Immature natural killer cell (primary cell): ENCODE measurements around the gene ROR2. TPM values are rescaled to one million over a fixed set of nuclear protein-coding genes. Genes with fewer than 3 reads are reported as not detected.

Source experiments
- DNase-seq, 3 donors: peaks; one replicate each; pipeline ENCODE4 v3.0.0; 2022; ENCODE audit warnings: mixed read lengths in 1 of 3
- H3K27ac Mint-ChIP-seq, 6 donors: one replicate each; pipeline ENCODE4 v1.8.0; 2020; ENCODE audit warnings: mixed read lengths in 6 of 6, mild to moderate bottlenecking in 5 of 6, inconsistent platforms in 4 of 6, moderate library complexity in 3 of 6
- H3K27me3 Mint-ChIP-seq, 3 donors: one replicate each; pipeline ENCODE4 v1.8.0; 2020 to 2021; ENCODE audit warnings: low read depth in 3 of 3, mild to moderate bottlenecking in 3 of 3, mixed read lengths in 3 of 3, moderate library complexity in 3 of 3, inconsistent platforms in 1 of 3
- H3K36me3 Mint-ChIP-seq, 3 donors: one replicate each; pipeline ENCODE4 v1.8.0; 2020; ENCODE audit warnings: mixed read lengths in 3 of 3, inconsistent platforms in 2 of 3, mild to moderate bottlenecking in 2 of 3
- H3K4me1 Mint-ChIP-seq, 2 donors: one replicate each; pipeline ENCODE4 v1.8.0; 2020; ENCODE audit warnings: inconsistent platforms in 2 of 2, mild to moderate bottlenecking in 2 of 2, mixed read lengths in 2 of 2, moderate library complexity in 1 of 2
- H3K4me3 Mint-ChIP-seq, 5 donors: one replicate each; pipeline ENCODE4 v1.8.0; 2020; ENCODE audit warnings: mild to moderate bottlenecking in 5 of 5, mixed read lengths in 5 of 5, inconsistent platforms in 3 of 5, moderate library complexity in 3 of 5
- H3K9me3 Mint-ChIP-seq, 6 donors: one replicate each; pipeline ENCODE4 v1.8.0; 2020; ENCODE audit warnings: mild to moderate bottlenecking in 6 of 6, mixed read lengths in 6 of 6, inconsistent platforms in 4 of 6, moderate library complexity in 3 of 6
- polyA plus RNA-seq, 3 donors: library from polyadenylated mRNA; unstranded; fragments of 300-500 nt; fragmentation: Illumina TruSeq; gene quantifications; one replicate each; pipeline ENCODE4 v1.2.3, GENCODE V29; 2021

Gene ROR2
- polyA plus RNA-seq, 3 donors from 2014 or later: not detected

DNA sequence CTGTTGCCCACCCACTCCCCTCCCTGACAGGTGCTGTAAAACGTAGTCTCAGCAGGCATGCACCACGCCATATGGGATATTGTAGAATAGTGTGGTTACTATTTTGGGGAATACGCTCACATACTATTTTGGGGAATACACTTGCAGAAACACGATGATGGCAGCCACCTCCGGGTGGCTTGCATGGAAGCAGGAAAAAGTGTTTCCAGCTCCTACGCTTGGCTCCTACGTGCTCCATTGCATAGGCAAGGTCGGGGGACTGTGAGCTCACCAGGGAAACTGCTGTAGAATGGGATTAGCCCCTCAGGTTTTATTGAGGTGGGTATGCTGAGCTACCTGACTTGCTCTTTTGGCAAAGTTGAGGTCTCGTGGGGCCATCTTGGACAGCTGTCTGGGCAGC is 366.1 kb downstream of the ROR2 start:
- H3K27ac Mint-ChIP-seq: no peak overlapping the region
- no peak for DNase-seq
- no peaks in the 10 kb centered on the region for H3K9me3 Mint-ChIP-seq
- H3K27me3 Mint-ChIP-seq: peaks cover 0 to 5% (median 4%) of the 10 kb centered on the region in 3 donors
- peaks cover 0 to 5% (median 4%) of the 10 kb centered on the region in 3 donors for H3K36me3 Mint-ChIP-seq
- no peak overlapping the region for H3K4me3 Mint-ChIP-seq
- peaks cover 19 to 28% of the 10 kb centered on the region in 2 donors for H3K4me1 Mint-ChIP-seq

DNA sequence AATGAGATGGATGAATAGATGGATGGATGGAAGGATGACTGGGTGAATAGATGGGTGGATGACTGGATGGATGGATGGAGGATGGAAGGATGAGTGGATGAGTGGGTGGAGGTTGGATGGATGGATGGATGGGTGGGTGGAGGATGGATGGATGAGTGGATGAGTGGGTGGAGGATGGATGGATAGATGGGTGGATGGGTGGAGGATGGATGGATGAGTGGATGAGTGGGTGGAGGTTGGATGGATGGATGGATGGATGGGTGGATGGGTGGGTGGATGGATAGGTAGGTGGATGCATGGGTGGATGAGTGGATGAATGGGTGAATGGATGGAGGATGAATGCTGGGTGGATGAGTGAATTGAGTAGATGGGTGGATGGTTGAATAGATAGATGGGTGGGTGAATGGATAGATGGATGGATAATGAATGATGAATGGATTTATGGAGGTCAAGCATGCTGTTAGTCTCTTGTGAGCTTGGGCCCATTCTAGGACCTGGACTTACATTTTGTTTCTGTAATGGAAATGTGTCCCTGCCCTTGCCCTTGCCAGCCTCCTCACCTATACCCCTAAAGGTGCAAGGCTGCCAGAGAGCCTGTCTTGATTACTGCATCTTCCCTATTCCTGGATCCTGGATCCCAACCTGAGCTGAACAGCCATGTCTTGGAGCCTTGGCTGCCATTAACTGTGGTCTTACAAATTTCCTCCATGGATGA is 366.7 kb downstream of the ROR2 start:
- Mint-ChIP-seq H3K36me3 (peaks cover 0 to 5% (median 4%) of the 10 kb centered on the region in 3 donors), H3K27ac (no peak overlapping the region), H3K9me3 (no peaks in the 10 kb centered on the region), H3K27me3 (peaks cover 0 to 5% (median 4%) of the 10 kb centered on the region in 3 donors), H3K4me3 (no peak overlapping the region), H3K4me1 (peaks cover 19 to 28% of the 10 kb centered on the region in 2 donors)
- no peak for DNase-seq

GRCh38 chr9:91582181-91582580 is 367.8 kb downstream of the ROR2 start:
- DNase-seq: no peak
- Mint-ChIP-seq H3K9me3 (no peaks in the 10 kb centered on the region), H3K36me3 (peaks cover 0 to 5% (median 4%) of the 10 kb centered on the region in 3 donors), H3K4me1 (peaks cover 19 to 28% of the 10 kb centered on the region in 2 donors), H3K27me3 (peaks cover 0 to 5% (median 4%) of the 10 kb centered on the region in 3 donors), H3K27ac (no peak overlapping the region), H3K4me3 (no peak overlapping the region)

GRCh38 chr9:91580136-91580535 is 369.9 kb downstream of the ROR2 start:
- Mint-ChIP-seq H3K36me3 (peaks cover 0 to 5% (median 4%) of the 10 kb centered on the region in 3 donors), H3K27ac (no peak overlapping the region)
- peak; percentile 31 to 49 (median 40) for DNase-seq

GRCh38 chr9:91578911-91579310 is 371.1 kb downstream of the ROR2 start:
- H3K4me3 Mint-ChIP-seq: no peak overlapping the region
- H3K9me3 Mint-ChIP-seq: no peaks in the 10 kb centered on the region
- no peak overlapping the region for H3K27ac Mint-ChIP-seq
- peaks cover 0 to 7% (median 4%) of the 10 kb centered on the region in 3 donors for H3K27me3 Mint-ChIP-seq
- H3K4me1 Mint-ChIP-seq: peaks cover 19 to 22% of the 10 kb centered on the region in 2 donors
- H3K36me3 Mint-ChIP-seq: peaks cover 0 to 5% (median 4%) of the 10 kb centered on the region in 3 donors
- DNase-seq: no peak

More at GRCh38 chr9:91580136-91580535, 369.9 kb downstream of the ROR2 start:
- peaks cover 19 to 22% of the 10 kb centered on the region in 2 donors for H3K4me1 Mint-ChIP-seq
- H3K4me3 Mint-ChIP-seq: peak overlapping the region in 2 of 5 donors; percentile 30 to 42
- H3K9me3 Mint-ChIP-seq: no peaks in the 10 kb centered on the region
- H3K27me3 Mint-ChIP-seq: peaks cover 0 to 8% (median 5%) of the 10 kb centered on the region in 3 donors

- Mint-ChIP-seq H3K27ac (no peak overlapping the region), H3K27me3 (peaks cover 0 to 9% (median 4%) of the 10 kb centered on the region in 3 donors), H3K4me1 (peaks cover 19 to 22% of the 10 kb centered on the region in 2 donors), H3K36me3 (no peaks in the 10 kb centered on the region), H3K4me3 (no peak overlapping the region), H3K9me3 (no peaks in the 10 kb centered on the region)
- DNase-seq: no peak
Measured at GRCh38 chr9:91577633-91578061, 372.4 kb downstream of the ROR2 start.

DNA sequence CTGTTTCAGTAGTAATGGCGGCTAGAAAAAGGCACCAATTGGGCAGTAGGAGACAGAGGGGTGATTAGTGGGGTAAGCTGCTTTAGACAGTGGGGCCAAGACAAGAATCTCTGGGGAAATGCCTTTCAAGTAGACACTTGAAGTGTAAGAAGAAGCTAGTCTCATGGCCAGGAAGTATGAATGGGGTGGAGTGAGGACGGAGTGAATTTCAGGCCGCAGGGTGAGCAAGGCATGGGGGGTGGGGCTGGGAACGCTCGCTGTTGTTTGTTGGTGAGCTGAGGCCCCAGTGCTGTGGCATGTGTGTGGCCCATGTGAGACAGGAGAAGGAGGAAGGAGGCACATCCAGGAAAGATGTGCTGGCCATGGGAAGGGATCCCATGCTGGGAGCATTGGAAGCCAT is 377.2 kb downstream of the ROR2 start:
- no peak overlapping the region for H3K27ac Mint-ChIP-seq
- peaks cover 0 to 9% (median 7%) of the 10 kb centered on the region in 3 donors for H3K27me3 Mint-ChIP-seq

DNA sequence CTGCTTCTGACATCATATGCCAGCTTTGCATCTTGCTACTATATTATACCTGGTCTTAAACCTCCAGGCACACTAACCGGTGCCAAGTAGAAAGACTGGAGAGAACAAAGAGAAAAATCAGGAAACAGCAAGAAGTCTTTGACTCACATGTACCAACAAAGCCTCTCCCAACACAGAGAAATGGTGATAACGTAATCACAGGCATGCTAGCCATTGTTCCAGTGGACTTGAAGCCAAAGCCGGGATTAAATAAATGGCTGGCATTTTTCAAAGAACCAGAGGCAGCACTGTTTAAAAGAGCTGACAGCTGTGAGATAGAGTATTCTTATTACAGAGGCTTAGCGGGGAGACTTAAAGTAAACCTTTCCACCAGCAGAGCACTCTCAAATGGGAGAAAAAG is 378.0 kb downstream of the ROR2 start:
- peaks cover 0 to 10% (median 7%) of the 10 kb centered on the region in 3 donors for H3K27me3 Mint-ChIP-seq
- no peaks in the 10 kb centered on the region for H3K9me3 Mint-ChIP-seq
- H3K4me1 Mint-ChIP-seq: no peaks in the 10 kb centered on the region
- no peak for DNase-seq
- H3K27ac Mint-ChIP-seq: no peak overlapping the region
- no peaks in the 10 kb centered on the region for H3K36me3 Mint-ChIP-seq
- H3K4me3 Mint-ChIP-seq: no peak overlapping the region

More for the DNA sequence above, 377.2 kb downstream of the ROR2 start:
- DNase-seq: no peak
- no peaks in the 10 kb centered on the region for H3K36me3 Mint-ChIP-seq
- no peak overlapping the region for H3K4me3 Mint-ChIP-seq
- H3K4me1 Mint-ChIP-seq: no peaks in the 10 kb centered on the region
- H3K9me3 Mint-ChIP-seq: no peaks in the 10 kb centered on the region

DNA sequence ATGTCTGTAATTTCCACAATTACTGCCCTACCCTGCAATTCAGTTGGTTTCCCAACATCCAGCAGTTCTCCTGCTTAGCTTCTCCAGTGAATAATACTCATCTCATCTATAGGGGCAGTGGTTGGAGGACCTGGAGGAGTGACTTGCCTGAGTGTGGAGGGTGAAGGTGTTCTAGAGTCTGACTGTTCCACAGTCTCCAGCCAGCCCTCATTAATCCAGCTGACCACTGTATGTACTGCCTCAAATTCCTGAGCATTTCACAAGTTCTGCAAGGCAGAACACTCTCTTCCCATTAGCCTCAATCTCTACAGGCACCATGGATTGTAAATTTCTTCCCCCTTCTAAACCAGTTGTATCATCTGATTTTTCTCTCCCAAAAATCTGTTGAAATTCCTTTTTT is 379.0 kb downstream of the ROR2 start:
- no peaks in the 10 kb centered on the region for H3K4me1 Mint-ChIP-seq
- no peak overlapping the region for H3K27ac Mint-ChIP-seq
- H3K4me3 Mint-ChIP-seq: no peak overlapping the region
- H3K9me3 Mint-ChIP-seq: no peaks in the 10 kb centered on the region
- H3K36me3 Mint-ChIP-seq: no peaks in the 10 kb centered on the region
- no peak for DNase-seq
- H3K27me3 Mint-ChIP-seq: peaks cover 0 to 8% (median 3%) of the 10 kb centered on the region in 3 donors

GRCh38 chr9:91567642-91568274 is 382.3 kb downstream of the ROR2 start:
- no peaks in the 10 kb centered on the region for H3K9me3 Mint-ChIP-seq
- H3K27me3 Mint-ChIP-seq: peaks cover 0 to 8% (median 5%) of the 10 kb centered on the region in 3 donors
- H3K4me1 Mint-ChIP-seq: no peaks in the 10 kb centered on the region
- DNase-seq: no peak
- H3K36me3 Mint-ChIP-seq: no peaks in the 10 kb centered on the region
- no peak overlapping the region for H3K4me3 Mint-ChIP-seq
- H3K27ac Mint-ChIP-seq: no peak overlapping the region

DNA sequence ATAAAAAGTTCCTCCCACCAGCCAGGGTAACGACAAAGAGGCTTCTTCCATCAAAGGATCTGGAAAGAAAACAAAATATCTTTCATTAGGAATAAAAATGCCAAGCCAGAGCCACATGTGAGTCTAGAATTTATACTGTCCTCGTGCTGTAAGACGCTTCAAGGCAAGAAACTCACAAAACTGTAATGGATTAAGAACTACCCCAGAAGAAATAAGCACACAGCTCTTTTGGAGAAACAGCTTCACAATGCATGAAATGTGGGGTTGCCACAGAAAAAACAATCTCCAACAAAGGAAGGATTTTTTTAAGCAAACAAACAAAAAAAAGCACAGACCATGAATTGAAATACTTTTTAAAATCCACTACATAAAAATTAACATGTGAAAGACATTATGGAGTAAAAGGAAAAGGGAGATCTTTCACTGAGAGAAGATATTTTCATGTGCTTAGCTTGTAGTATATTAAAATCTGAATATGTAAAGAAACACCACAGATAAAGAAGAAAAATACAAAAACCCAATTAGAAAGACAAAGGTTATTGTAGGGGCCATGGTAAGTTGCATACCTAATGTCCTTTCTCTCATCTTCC is 385.9 kb downstream of the ROR2 start:
- Mint-ChIP-seq H3K27ac (no peak overlapping the region), H3K27me3 (peaks cover 3 to 16% (median 4%) of the 10 kb centered on the region in 3 donors), H3K4me3 (no peak overlapping the region), H3K4me1 (no peaks in the 10 kb centered on the region), H3K9me3 (no peaks in the 10 kb centered on the region), H3K36me3 (no peaks in the 10 kb centered on the region)
- no peak for DNase-seq

- no peak overlapping the region for H3K27ac Mint-ChIP-seq
- H3K4me1 Mint-ChIP-seq: no peaks in the 10 kb centered on the region
- peaks cover 4 to 16% (median 7%) of the 10 kb centered on the region in 3 donors for H3K27me3 Mint-ChIP-seq
- H3K4me3 Mint-ChIP-seq: no peak overlapping the region
- H3K9me3 Mint-ChIP-seq: no peaks in the 10 kb centered on the region
- no peaks in the 10 kb centered on the region for H3K36me3 Mint-ChIP-seq
- no peak for DNase-seq
Measured at GRCh38 chr9:91562416-91562815, 387.6 kb downstream of the ROR2 start.

GRCh38 chr9:91560301-91560700 is 389.7 kb downstream of the ROR2 start:
- no peak for DNase-seq
- no peak overlapping the region for H3K27ac Mint-ChIP-seq
- H3K4me1 Mint-ChIP-seq: no peaks in the 10 kb centered on the region
- peaks cover 5 to 16% (median 8%) of the 10 kb centered on the region in 3 donors for H3K27me3 Mint-ChIP-seq
- no peak overlapping the region for H3K4me3 Mint-ChIP-seq
- peaks cover 0 to 1% (median 0%) of the 10 kb centered on the region in 6 donors for H3K9me3 Mint-ChIP-seq
- H3K36me3 Mint-ChIP-seq: no peaks in the 10 kb centered on the region

GRCh38 chr9:91558879-91559278 is 391.1 kb downstream of the ROR2 start:
- Mint-ChIP-seq H3K27me3 (peaks cover 6 to 16% (median 8%) of the 10 kb centered on the region in 3 donors), H3K9me3 (peaks cover 0 to 1% (median 0%) of the 10 kb centered on the region in 6 donors), H3K36me3 (no peaks in the 10 kb centered on the region), H3K27ac (no peak overlapping the region), H3K4me3 (no peak overlapping the region), H3K4me1 (no peaks in the 10 kb centered on the region)
- no peak for DNase-seq
